Measurements from ENCODE around the gene RNU1-2.
"Not testable (repeated sequence)": the region's sequence is repeated elsewhere in the genome, so short reads cannot be mapped to it uniquely, and the experiment has no call there.

RNU1-2 gene

DNA sequence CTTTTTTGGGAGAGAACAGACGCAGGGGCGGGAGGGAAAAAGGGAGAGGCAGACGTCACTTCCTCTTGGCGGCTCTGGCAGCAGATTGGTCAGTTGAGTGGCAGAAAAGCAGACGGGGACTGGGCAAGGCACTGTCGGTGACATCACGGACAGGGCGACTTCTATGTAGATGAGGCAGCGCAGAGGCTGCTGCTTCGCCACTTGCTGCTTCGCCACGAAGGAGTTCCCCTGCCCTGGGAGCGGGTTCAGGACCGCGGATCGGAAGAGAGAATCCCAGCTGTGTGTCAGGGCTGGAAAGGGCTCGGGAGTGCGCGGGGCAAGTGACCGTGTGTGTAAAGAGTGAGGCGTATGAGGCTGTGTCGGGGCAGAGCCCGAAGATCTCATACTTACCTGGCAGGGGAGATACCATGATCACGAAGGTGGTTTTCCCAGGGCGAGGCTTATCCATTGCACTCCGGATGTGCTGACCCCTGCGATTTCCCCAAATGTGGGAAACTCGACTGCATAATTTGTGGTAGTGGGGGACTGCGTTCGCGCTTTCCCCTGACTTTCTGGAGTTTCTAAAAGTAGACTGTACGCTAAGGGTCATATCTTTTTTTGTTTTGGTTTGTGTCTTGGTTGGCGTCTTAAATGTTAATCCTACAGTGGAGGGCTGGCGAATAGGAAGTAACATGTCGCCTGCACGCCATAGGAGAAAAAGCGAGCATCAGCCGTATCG, at the start of gene RNU1-2:
RNU1-2 (plus strand) TSS at position 383 of the 718 bp plus-strand sequence.
- Histone ChIP-seq H3K27ac (peak within 1 kb of the TSS; percentile 84 to 90), H3K4me3 (peak within 1 kb of the TSS; percentile 63)
- DNase-seq (ENCODE audit: low spot score) = peak; percentile 94

DNA sequence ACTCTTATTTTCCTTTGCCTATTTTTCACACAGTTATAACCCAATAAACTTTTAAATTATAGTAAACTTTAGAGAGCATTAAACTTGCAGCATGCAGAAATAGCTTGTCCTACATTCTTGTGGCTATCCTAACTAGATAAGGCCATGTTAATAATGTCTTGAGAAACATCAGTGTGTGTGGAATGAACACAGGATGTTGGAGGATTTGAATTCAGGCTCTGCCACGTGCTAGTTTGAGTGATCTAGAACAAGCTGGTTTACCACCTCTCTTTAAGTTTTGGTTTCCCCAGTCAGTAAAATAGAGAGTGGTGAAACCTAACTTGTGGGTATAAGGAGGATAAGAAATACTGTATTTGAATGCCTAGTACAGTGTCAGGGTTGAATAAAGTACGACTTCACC, 39.6 kb upstream of the RNU1-2 start:
- H3K4me3 ChIP-seq; H3K27ac ChIP-seq; DNase-seq (ENCODE audit: low spot score): not testable (repeated sequence)

DNA sequence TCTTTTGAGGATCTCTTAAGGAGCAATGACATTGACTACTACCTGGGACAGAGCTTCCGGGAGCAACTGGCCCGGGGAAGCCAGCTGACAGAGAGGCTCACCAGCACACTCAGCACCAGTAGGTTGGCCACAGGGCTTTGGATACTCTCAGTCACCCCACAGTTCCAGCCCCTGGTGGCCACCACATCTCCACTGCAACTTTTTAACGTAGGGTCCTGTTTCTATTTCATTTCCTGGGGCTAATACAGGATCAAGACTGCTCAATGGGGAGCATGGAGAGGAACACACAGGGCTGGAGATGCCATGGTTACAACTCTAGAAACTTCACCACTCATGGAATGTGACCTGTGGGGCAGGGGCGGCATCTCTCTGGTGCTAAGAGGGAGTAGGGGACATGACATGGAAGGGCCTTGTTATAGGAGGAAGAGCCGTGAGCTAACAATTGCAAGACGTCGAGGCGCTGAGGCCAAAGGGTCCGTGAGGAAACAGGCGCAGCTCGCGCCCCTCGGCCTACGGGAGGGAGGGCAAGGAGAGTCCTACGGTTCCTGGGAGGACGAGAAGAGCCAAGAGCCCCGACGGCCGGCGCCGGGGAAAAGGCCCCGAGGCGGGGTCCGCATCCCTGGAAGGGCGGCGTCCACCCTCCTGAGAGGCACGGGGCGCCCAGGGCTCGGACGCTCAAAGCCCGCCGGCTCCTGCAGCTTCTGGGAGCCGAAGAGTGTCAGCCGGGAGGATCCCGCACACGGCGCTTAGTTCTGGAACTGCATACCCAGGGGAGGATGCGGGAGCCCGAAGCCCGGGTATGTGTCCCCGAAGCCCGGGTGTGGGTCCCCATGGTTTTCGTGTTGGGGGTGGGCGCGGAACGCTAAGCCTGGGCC, 36.4 kb upstream of the RNU1-2 start:
- not testable (repeated sequence) for H3K4me3 ChIP-seq; DNase-seq (ENCODE audit: low spot score); H3K27ac ChIP-seq

DNA sequence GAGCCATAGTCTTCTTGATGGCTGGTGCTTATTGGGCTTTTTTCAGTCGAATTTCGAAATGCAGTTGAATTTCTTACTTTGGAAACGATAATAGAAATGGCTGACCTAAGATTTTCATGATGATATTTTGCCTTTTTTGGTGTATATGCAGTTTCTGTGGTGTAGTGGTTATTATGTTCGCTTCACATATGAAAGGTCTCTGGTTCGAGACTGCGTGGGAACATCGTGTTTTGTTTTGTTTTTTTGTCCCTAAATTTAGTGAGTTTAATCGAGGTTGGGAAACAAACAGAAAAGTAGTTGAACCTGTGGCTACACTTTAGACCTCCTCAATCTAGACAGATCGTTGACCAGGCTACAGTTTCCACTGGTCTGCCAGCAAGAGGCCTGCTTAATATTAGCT, 35.7 kb upstream of the RNU1-2 start:
- not testable (repeated sequence) for DNase-seq (ENCODE audit: low spot score); H3K27ac ChIP-seq; H3K4me3 ChIP-seq

DNA sequence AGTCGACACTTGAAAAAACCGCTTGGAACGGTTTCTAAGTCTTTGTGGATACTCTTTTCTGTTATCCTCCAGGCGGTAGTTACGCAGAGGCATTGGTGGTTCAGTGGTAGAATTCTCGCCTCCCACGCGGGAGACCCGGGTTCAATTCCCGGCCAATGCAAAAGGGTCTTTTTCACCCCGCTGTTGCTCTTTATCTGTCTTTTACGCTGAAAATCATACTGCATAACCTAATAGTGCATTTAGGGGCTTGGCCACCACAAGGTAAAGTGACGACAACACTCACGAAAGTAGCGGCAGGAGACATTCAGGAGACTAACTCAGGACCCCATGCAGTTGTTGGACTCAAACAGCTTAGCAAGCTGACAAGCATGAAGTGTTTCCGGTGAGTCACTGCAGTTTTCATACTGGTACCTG, 33.9 kb upstream of the RNU1-2 start:
- not testable (repeated sequence) for H3K27ac ChIP-seq; DNase-seq (ENCODE audit: low spot score); H3K4me3 ChIP-seq

DNA sequence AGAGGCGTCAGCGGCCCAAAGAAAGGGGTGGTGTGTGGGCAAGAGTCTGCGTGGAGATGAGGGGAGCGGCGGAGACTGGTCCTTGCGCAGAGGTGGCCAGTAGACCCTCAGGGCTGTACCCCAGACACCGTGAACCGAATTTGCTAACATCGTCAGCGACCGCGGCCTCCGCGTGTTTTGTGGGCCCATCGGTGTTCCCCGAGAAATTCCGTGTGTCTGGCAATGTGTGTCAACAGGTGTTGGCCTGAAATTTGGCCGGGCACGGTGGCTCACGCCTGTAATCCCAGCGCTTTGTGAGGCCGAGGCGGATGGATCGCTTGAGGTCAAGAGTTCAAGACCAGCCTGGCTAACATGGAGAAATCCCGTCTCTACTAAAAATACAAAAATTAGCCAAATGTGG, 33.4 kb upstream of the RNU1-2 start:
- DNase-seq (ENCODE audit: low spot score); H3K27ac ChIP-seq; H3K4me3 ChIP-seq: not testable (repeated sequence)

DNA sequence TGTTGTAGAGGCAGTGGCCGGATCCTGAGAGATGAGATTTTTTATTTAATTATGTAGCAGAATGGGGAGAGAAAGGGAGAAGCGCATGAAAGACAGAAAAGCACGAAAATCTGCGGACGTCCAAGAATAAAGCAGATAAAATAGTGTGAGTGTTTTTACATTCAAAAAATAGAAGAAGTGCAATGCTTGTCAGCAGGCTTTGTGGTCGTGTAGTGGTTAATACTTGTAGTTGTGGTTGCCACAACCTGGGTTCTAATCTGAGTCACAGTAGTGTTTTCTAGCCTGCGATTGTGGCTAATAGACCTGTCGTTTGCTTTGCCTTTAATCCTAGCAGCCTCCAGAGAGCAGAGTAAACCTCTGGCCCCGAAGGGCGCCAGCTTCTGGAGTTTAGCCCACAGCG, 32.8 kb upstream of the RNU1-2 start:
- DNase-seq (ENCODE audit: low spot score); H3K27ac ChIP-seq; H3K4me3 ChIP-seq: not testable (repeated sequence)

DNA sequence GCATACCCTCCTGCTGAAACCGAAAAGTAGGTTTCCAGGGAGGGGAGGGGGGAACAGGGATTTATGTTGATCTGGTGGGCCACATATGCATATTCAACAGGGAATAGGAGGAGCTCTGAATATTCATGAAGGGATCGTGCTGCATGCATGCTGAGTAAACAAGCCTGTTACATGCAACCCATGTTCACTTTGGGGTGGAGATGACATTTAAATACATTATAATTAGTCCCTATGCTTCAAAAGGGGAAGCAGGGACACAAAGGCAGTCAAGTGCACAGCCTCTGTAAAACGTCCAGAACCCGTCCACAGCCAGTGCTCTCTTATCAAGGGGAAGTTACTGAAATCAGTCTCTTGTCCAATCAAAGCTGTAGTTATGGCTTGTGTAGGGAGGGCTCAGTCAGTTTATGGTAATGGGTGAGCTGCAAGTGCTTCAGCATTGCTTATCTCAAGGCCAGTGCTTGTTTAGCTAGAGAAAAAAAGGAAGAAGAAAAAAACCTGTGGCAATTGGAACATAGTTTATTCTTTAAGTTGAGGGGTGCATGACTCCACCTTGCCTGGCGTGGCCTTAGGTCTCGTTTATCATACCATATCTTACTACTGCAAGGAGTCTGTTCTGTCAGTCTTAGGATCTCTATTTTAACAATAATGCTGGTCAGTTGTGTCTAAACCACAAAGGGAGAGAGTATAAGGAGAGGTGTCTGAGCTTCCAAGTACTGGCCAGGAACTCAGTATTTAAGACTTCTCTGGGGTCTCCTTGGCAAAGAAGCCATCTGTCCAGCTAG, 28.7 kb upstream of the RNU1-2 start:
- H3K27ac ChIP-seq; H3K4me3 ChIP-seq; DNase-seq (ENCODE audit: low spot score): not testable (repeated sequence)

DNA sequence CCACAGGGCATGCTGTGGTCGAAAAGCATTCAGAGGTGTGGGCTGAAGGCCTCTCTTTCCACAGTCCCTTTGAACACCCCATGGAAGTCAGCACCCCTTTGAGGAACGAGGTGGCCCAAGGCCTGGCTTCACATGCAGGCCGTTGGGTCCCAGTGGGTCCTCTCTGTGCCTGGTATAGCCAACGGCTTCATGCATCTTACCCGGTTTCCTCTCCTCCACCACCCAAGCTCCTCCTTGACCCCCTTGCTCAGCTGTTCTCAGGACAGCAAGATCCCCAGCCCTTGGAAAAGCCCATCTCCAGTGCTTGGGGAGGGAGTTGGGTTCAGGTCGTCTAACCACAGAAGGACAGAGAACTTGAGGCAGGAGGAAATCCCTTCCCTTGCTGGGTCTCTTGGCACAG, 27.0 kb upstream of the RNU1-2 start:
- DNase-seq (ENCODE audit: low spot score); H3K4me3 ChIP-seq; H3K27ac ChIP-seq: not testable (repeated sequence)

DNA sequence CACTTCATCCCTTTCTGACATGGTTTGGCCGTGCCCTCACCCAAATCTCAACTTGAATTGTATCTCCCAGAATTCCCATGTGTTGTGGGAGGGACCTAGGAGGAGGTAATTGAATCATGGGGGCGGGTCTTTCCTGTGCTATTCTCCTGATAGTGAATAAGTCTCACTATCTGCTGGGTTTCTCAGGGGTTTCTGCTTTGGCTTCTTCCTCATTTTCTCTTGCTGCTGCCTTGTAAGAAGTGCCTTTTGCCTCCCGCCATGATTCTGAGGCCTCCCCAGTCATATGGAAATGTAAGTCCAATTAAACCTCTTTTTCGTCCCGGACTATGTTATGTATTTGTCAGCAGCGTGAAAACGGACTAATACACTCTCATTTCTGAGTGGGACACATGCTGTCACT, 25.8 kb upstream of the RNU1-2 start:
- not testable (repeated sequence) for H3K27ac ChIP-seq; H3K4me3 ChIP-seq; DNase-seq (ENCODE audit: low spot score)

DNA sequence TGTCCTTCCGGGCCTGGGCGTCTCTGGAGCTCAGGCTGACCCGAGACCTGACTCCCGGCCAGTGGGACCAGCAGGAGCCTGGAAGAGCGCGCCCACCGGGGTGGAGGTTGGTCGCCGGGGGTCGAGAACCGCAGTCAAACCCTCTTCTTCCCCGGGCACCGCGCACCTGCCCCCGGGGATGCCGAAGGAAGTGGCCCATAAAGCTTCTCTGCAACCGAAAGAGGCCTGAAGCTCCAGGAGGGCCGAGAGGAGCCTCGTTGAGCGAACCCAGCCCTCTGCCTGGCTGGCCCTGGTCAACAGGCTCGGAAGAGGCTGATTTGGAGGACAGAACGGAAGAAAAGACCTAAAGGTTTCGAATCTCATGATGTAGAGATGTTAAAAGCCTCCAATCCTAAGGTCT, 24.6 kb upstream of the RNU1-2 start:
- DNase-seq (ENCODE audit: low spot score); H3K27ac ChIP-seq; H3K4me3 ChIP-seq: not testable (repeated sequence)

DNA sequence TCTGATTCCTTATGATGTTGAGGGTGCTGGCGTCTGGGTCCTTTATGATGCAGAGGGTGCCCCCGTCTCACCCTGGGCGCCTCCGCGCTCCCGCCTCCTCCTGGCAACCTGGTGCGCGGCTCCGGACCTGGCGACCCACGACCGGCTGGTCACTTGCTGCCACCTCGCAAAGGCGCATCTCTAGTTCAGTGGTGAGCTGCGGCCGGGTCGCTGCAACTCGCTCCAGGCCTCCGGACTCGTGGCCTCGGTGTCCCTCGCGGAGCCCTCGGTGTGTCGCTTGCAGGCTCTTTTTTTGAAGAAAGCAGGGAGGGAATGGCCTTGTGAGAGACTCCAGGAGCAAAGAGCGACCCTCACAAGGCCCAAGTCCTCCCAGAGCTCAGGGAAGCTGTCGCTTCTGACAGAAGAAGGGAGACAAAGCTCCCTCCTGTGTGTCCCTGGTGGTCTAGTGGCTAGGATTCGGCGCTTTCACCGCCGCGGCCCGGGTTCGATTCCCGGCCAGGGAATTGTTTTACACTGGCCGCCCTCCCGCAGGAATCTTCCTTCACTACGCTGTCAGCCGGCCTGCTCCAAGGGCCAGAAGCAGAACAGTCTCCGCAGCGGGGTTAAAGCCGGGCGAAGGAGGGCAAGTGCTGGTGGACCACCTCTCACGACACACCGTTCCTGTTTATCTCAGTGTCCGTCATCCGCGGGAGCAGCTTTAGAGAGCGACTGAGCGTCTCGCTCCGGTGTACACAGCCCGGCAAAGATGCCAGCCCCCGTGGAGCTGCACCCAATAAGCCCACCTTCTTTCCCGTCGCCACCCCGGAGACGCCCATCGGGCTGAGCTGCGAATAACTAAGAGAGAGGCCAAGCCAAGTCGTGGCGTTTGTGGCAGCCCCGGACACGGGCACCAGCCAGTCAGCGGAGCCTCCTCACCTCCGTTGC, 23.4 kb upstream of the RNU1-2 start:
- H3K27ac ChIP-seq = peak overlapping the region in 1 of 2 donors; percentile 43
- not testable (repeated sequence) for DNase-seq (ENCODE audit: low spot score)

DNA sequence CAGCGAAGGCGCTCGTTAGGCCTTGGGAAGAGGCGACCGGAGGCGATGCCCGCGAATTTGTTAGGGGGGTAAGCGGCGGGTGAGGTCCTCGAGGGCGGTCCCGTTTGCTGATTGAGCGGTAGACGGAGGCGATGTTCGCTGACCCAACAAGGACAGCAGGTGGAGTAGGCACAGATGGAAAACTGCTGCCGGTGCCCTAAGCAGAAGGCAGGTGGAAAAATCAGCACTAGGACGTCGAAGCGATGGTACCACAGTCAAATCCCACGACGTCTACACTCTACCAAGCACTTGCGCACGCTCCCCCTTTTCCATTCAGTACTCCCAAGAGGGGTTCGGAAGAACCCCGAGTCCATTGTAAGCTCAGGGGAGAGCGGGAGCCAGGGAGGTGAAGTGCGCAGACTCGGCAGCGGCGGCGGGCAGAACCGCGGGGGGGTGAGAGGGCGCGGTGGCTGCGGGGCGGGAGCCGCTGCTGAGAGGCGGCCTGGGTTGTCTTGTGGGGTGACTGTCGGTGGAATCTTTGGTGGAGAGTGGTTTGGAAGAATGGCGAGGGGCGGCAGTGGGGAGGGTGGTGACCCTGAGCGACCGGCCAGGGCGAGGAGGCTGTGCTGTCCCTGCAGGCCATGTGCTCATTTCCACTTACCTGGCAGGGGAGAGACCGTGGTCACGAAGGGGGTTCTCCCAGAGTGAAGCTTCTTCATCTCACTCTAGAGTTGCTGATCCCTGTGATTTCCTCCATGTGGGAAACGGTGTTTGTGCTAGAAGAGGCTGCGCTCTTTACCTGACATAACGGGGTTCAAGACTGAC, 22.5 kb upstream of the RNU1-2 start:
- H3K4me3 ChIP-seq = peak overlapping the region; percentile 70
- not testable (repeated sequence) for DNase-seq (ENCODE audit: low spot score); H3K27ac ChIP-seq

More for the DNA sequence above, 23.4 kb upstream of the RNU1-2 start:
- peak overlapping the region; percentile 70 for H3K4me3 ChIP-seq

DNA sequence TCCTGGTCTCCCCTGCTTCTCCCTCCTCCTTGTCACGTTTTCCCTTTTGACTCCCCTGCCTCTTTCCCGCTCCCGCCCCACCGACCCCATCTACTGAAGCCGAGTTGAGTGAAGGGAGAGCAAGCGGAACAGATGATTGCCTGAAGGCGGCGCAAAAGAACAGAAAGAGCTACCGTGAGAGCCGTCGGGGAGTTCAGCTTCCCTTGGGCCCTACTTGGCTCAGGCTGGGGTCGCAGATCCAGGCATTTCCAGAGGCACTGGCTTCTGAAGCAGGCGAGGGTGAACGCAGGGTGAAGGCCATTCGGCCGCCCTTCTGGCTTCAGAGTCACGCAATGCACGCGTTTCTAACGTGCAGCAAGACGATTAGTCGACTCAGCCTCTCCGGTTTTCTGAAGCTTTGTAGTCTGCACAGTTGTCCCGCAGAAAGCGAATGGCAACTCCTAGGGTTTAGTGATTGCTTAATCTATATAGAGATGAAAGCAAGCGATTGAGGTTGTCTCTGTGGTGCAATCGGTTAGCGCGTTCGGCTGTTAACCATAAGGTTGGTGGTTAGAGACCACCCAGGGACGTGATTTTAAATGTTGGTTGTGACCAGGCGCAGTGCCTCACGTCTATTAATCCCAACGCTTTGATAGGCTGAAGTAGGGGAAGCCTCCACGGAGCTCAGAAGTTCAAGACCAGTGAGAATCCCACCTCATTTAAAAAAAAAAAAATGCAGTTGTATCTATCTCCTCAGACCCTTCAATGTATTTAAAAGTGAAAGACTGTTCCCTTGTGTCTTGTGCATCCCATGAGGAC, 20.6 kb upstream of the RNU1-2 start:
- DNase-seq (ENCODE audit: low spot score); H3K4me3 ChIP-seq; H3K27ac ChIP-seq: not testable (repeated sequence)

DNA sequence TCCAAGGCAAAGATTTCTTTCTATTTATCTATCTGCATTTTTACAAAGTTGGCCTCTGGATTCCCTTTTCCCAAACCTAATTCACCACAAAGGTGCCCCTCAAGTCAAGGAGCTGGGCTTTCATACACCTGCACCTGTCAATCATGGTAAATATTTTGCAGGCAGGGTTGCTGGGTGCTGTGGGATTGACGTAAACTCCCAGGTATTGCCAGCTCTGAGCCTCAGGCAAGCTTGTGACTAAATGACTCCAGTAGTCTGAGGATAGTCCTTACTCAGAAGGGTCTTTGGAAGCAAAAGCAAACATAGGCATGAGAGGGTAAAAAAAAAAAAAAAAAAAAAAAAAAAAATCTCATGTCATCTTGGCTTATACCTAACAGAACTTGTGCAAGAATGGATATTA, 14.0 kb upstream of the RNU1-2 start:
- not testable (repeated sequence) for DNase-seq (ENCODE audit: low spot score); H3K27ac ChIP-seq; H3K4me3 ChIP-seq
